Hepatocyte (in vitro differentiated cells): ENCODE results near the gene STIM1. TPM values are rescaled to one million over a fixed set of nuclear protein-coding genes. Genes with fewer than 3 reads are reported as not detected.

Source experiments
- DNase-seq: peaks from one replicate; pipeline ENCODE4 v3.0.0-alpha.2; 2016; ENCODE audit warnings: low spot score
- H2AFZ ChIP-seq: fragments of 200-600 bp; sonication (generic); 2 replicates; pipeline ENCODE4 v1.6.0; 2016; ENCODE audit warnings: antibody characterized with exemption, mild to moderate bottlenecking
- H3K27ac ChIP-seq: fragments of 200-600 bp; sonication (generic); 2 replicates; pipeline ENCODE4 v1.5.1; 2016; ENCODE audit warnings: mild to moderate bottlenecking
- H3K27me3 ChIP-seq: fragments of 200-600 bp; sonication (generic); 2 replicates; pipeline ENCODE4 v1.6.1; 2016
- H3K36me3 ChIP-seq: fragments of 200-600 bp; sonication (generic); replicated peaks from 2 replicates; pipeline ENCODE4 v1.5.1; 2016; ENCODE audit warnings: low read depth; ENCODE audit not compliant: insufficient read depth
- H3K4me1 ChIP-seq: fragments of 200-600 bp; sonication (generic); 2 replicates; pipeline ENCODE4 v1.5.1; 2016; ENCODE audit warnings: mild to moderate bottlenecking, moderate library complexity; ENCODE audit not compliant: insufficient read depth
- H3K4me2 ChIP-seq: fragments of 200-600 bp; sonication (generic); 2 replicates; pipeline ENCODE4 v1.6.0; 2016
- H3K4me3 ChIP-seq: fragments of 200-600 bp; sonication (generic); 2 replicates; pipeline ENCODE4 v1.5.1; 2016; ENCODE audit warnings: mild to moderate bottlenecking
- H3K79me2 ChIP-seq: fragments of 200-600 bp; sonication (generic); 2 replicates; pipeline ENCODE4 v1.6.0; 2017; ENCODE audit warnings: mild to moderate bottlenecking
- H3K9me2 ChIP-seq: fragments of 200-600 bp; sonication (generic); replicated peaks from 2 replicates; pipeline ENCODE4 v1.6.0; 2017; ENCODE audit warnings: mild to moderate bottlenecking; ENCODE audit not compliant: insufficient read depth
- H3K9me3 ChIP-seq: fragments of 200-600 bp; sonication (generic); 2 replicates; pipeline ENCODE4 v1.5.1; 2016; ENCODE audit warnings: low read depth, mild to moderate bottlenecking
- H4K20me1 ChIP-seq: fragments of 200-600 bp; sonication (generic); 2 replicates; pipeline ENCODE4 v1.6.0; 2016; ENCODE audit warnings: mild to moderate bottlenecking; ENCODE audit not compliant: insufficient read depth, poor library complexity, severe bottlenecking
- CTCF ChIP-seq: fragments of 200-600 bp; sonication (generic); IDR thresholded peaks from 2 replicates; pipeline ENCODE4 v1.5.1; 2016; ENCODE audit warnings: antibody characterized with exemption, mild to moderate bottlenecking; ENCODE audit not compliant: poor library complexity
- EZH2 ChIP-seq: fragments of 200-600 bp; sonication (generic); IDR thresholded peaks from 2 replicates; pipeline ENCODE4 v1.6.1; 2016; ENCODE audit warnings: antibody characterized with exemption, mild to moderate bottlenecking, borderline replicate concordance
- EZH2phosphoT487 ChIP-seq: fragments of 200-600 bp; sonication (generic); IDR thresholded peaks from one replicate; pipeline ENCODE4 v1.6.1; 2018; ENCODE audit warnings: antibody characterized with exemption, mild to moderate bottlenecking, low read depth, moderate library complexity; ENCODE audit not compliant: unreplicated experiment, severe bottlenecking
- WGBS: methylation state at CpG from one replicate; pipeline ENCODE4 v1.1.6; 2016; ENCODE audit warnings: low lambda C conversion rate; ENCODE audit errors: missing lambda C conversion rate; 5-methylcytosine and 5-hydroxymethylcytosine counted together
- polyA plus RNA-seq: library from polyadenylated mRNA; unstranded; fragments of >200 nt; fragmentation: Nextera tagmentation; extraction: Ambion mirVana; gene quantifications from 2 replicates; pipeline ENCODE4 v1.2.1, GENCODE V29; 2016
- total RNA-seq: library from RNA; depleted of rRNA; stranded (reverse); fragments of >200 nt; gene quantifications from 2 replicates; pipeline ENCODE4 v1.2.3, GENCODE V29; 2014

The STIM1 gene
- total and polyA plus RNA-seq, 2 experiments from 2014 or later = 18.5 to 19.6 TPM

- 98% methylated on average over 2 of the region's 2 CpGs for WGBS
- Histone ChIP-seq H3K36me3 (no peaks in the 10 kb centered on the region), H3K27me3 (no peaks in the 10 kb centered on the region), H3K9me3 (no peaks in the 10 kb centered on the region), H2AFZ (no peak overlapping the region), H4K20me1 (peaks cover 22% of the 10 kb centered on the region), H3K4me3 (no peak overlapping the region), H3K4me1 (peaks cover 21% of the 10 kb centered on the region), H3K79me2 (peaks cover 67% of the 10 kb centered on the region), H3K4me2 (peak overlapping the region; percentile 34), H3K9me2 (no peaks in the 10 kb centered on the region), H3K27ac (no peak overlapping the region)
- no peak for DNase-seq
- TF ChIP-seq EZH2 = no peak
- TF ChIP-seq EZH2phosphoT487 = no peak
- TF ChIP-seq CTCF = no peak
Measured at GRCh38 chr11:3838504-3838903, 17.0 kb upstream of the STIM1 start.

- H3K4me2 ChIP-seq = peak overlapping the region; percentile 87
- H3K4me3 ChIP-seq = peak overlapping the region; percentile 93
- H4K20me1 ChIP-seq = peaks cover 15% of the 10 kb centered on the region
- no peak for TF ChIP-seq CTCF
- TF ChIP-seq EZH2phosphoT487 = no peak
- no peak for TF ChIP-seq EZH2
- H2AFZ ChIP-seq = peak overlapping the region; percentile 76
- no peaks in the 10 kb centered on the region for H3K9me2 ChIP-seq
- H3K27ac ChIP-seq = peak overlapping the region; percentile 99
- peaks cover 50% of the 10 kb centered on the region for H3K79me2 ChIP-seq
- peaks cover 15% of the 10 kb centered on the region for H3K4me1 ChIP-seq
- WGBS = 6% methylated on average over 18 of the region's 46 CpGs
- peak; percentile 23 for DNase-seq
- no peaks in the 10 kb centered on the region for H3K27me3 ChIP-seq
- no peaks in the 10 kb centered on the region for H3K36me3 ChIP-seq
- no peaks in the 10 kb centered on the region for H3K9me3 ChIP-seq
Measured at GRCh38 chr11:3840004-3840869, 15.2 kb upstream of the STIM1 start.

- TF ChIP-seq EZH2phosphoT487 = no peak
- no peak for TF ChIP-seq EZH2
- TF ChIP-seq CTCF = no peak
- no peaks in the 10 kb centered on the region for H3K9me3 ChIP-seq
- peaks cover 43% of the 10 kb centered on the region for H3K79me2 ChIP-seq
- H2AFZ ChIP-seq = peak within 1 kb of the TSS; percentile 76
- peaks cover 10% of the 10 kb centered on the region for H3K4me1 ChIP-seq
- 3% methylated on average over 7 of the region's 42 CpGs for WGBS
- H3K4me3 ChIP-seq = peak within 1 kb of the TSS; percentile 93
- no peaks in the 10 kb centered on the region for H3K27me3 ChIP-seq
- H3K27ac ChIP-seq = peak within 1 kb of the TSS; percentile 99
- peak; percentile 89 for DNase-seq
- H3K4me2 ChIP-seq = peak within 1 kb of the TSS; percentile 87
- H4K20me1 ChIP-seq = peaks cover 15% of the 10 kb centered on the region
- H3K36me3 ChIP-seq = no peaks in the 10 kb centered on the region
- H3K9me2 ChIP-seq = no peaks in the 10 kb centered on the region
Measured at GRCh38 chr11:3840870-3841425, 14.5 kb upstream of the STIM1 start, which contains the start of gene RHOG. Gene RHOG, minus strand, starts transcription at chr11:3840959. Its CDS starts 12,821 bp downstream, at chr11:3828138.
